A549 (cell line): ENCODE data around the gene KRTAP10-8.

Experiments
- CHD2 ChIP-seq: fragments of 150-350 bp; IDR thresholded peaks from 2 replicates; pipeline ENCODE4 v1.6.1; 2014; ENCODE audit warnings: low read length; ENCODE audit not compliant: partially characterized antibody
- EP300 ChIP-seq, 2 experiments: fragments of >200 bp; sonication (Bioruptor Twin); formaldehyde crosslinking; IDR thresholded peaks; 2 replicates in 1 of 2; 3 replicates in 1 of 2; pipeline ENCODE4 v1.6.1; 2016 to 2017
- ESRRA ChIP-seq: fragments of 150-350 bp; IDR thresholded peaks from 2 replicates; pipeline ENCODE4 v1.6.1; 2014; ENCODE audit warnings: mild to moderate bottlenecking, low read length, borderline replicate concordance
- HMGXB4 ChIP-seq: fragments of 250-450 bp; sonication (Bioruptor Pico); IDR thresholded peaks from 2 replicates; pipeline ENCODE4 v1.5.0; 2021; ENCODE audit warnings: mild to moderate bottlenecking, moderate library complexity, borderline replicate concordance
- JUN ChIP-seq, 2 experiments: fragments of >200 bp; sonication (Bioruptor Twin); formaldehyde crosslinking; IDR thresholded peaks; 2 replicates in 1 of 2; 3 replicates in 1 of 2; pipeline ENCODE4 v1.6.1; 2016 to 2017
- JUNB ChIP-seq: fragments of >200 bp; sonication (Bioruptor Twin); formaldehyde crosslinking; IDR thresholded peaks from 2 replicates; pipeline ENCODE4 v1.6.1; 2016
- NR3C1 ChIP-seq: fragments of >200 bp; sonication (Bioruptor Twin); formaldehyde crosslinking; IDR thresholded peaks from 3 replicates; pipeline ENCODE4 v1.6.1; 2017
- PBX3 ChIP-seq: IDR thresholded peaks from 2 replicates; pipeline ENCODE4 v1.6.1; 2012
- PHF8 ChIP-seq: fragments of 200-600 bp; sonication (generic); IDR thresholded peaks from 2 replicates; pipeline ENCODE4 v1.6.1; 2016; ENCODE audit warnings: low read depth, mild to moderate bottlenecking, antibody characterized with exemption, moderate library complexity, borderline replicate concordance
- POLR2A ChIP-seq: IDR thresholded peaks from 2 replicates; pipeline ENCODE4 v1.6.1; 2012; ENCODE audit warnings: mild to moderate bottlenecking, low read length
- SMC3 ChIP-seq: fragments of >200 bp; sonication (Bioruptor Twin); formaldehyde crosslinking; IDR thresholded peaks from 3 replicates; pipeline ENCODE4 v1.6.1; 2018; ENCODE audit warnings: inconsistent platforms
- ZC3H11A ChIP-seq: fragments of 450-650 bp; IDR thresholded peaks from 2 replicates; pipeline ENCODE4 v1.6.1; 2014; ENCODE audit warnings: antibody characterized with exemption, mild to moderate bottlenecking
- TF ChIP-seq, protein P1 (sequence below): fragments of >200 bp; sonication (Bioruptor Twin); formaldehyde crosslinking; IDR thresholded peaks from 3 replicates; pipeline ENCODE4 v1.5.1; 2016

GRCh38 chr21:44649521-44650100, 37.7 kb downstream of the KRTAP10-8 start:
- TF ChIP-seq, protein P1, sequence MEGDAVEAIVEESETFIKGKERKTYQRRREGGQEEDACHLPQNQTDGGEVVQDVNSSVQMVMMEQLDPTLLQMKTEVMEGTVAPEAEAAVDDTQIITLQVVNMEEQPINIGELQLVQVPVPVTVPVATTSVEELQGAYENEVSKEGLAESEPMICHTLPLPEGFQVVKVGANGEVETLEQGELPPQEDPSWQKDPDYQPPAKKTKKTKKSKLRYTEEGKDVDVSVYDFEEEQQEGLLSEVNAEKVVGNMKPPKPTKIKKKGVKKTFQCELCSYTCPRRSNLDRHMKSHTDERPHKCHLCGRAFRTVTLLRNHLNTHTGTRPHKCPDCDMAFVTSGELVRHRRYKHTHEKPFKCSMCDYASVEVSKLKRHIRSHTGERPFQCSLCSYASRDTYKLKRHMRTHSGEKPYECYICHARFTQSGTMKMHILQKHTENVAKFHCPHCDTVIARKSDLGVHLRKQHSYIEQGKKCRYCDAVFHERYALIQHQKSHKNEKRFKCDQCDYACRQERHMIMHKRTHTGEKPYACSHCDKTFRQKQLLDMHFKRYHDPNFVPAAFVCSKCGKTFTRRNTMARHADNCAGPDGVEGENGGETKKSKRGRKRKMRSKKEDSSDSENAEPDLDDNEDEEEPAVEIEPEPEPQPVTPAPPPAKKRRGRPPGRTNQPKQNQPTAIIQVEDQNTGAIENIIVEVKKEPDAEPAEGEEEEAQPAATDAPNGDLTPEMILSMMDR: no peak
- no peak for TF ChIP-seq PHF8
- no peak for TF ChIP-seq ZC3H11A
- no peak for TF ChIP-seq CHD2
- TF ChIP-seq POLR2A: no peak
- no peak for TF ChIP-seq EP300 (IDR thresholded peaks at IDR 0.05)
- TF ChIP-seq NR3C1: no peak
- TF ChIP-seq ESRRA: no peak
- no peak for TF ChIP-seq HMGXB4
- TF ChIP-seq JUN (IDR thresholded peaks at IDR 0.05): no peak
- no peak for TF ChIP-seq SMC3
- TF ChIP-seq PBX3: no peak
- no peak for TF ChIP-seq JUNB
